HG03108 (cell line): ENCODE data around the gene DUOX2.

Experiments used
- ATAC-seq: cut with Tn5 transposase; IDR thresholded peaks from one replicate; pipeline ENCODE4 v1.9.1; 2021; ENCODE audit warnings: moderate library complexity; ENCODE audit not compliant: unreplicated experiment

Gene DUOX2

GRCh38 chr15:45114076-45114750 is at the start of gene DUOX2, which contains the start of gene DUOXA2:
Gene DUOX2, minus strand, starts transcription at chr15:45114172. Its CDS starts 761 bp downstream, at chr15:45113411.
Gene DUOXA2, plus strand, starts transcription at chr15:45114326. Its CDS starts 280 bp downstream, at chr15:45114606.
- no peak for ATAC-seq

- ATAC-seq = no peak
Measured at GRCh38 chr15:45163508-45163856, 49.5 kb upstream of the DUOX2 start.

DNA sequence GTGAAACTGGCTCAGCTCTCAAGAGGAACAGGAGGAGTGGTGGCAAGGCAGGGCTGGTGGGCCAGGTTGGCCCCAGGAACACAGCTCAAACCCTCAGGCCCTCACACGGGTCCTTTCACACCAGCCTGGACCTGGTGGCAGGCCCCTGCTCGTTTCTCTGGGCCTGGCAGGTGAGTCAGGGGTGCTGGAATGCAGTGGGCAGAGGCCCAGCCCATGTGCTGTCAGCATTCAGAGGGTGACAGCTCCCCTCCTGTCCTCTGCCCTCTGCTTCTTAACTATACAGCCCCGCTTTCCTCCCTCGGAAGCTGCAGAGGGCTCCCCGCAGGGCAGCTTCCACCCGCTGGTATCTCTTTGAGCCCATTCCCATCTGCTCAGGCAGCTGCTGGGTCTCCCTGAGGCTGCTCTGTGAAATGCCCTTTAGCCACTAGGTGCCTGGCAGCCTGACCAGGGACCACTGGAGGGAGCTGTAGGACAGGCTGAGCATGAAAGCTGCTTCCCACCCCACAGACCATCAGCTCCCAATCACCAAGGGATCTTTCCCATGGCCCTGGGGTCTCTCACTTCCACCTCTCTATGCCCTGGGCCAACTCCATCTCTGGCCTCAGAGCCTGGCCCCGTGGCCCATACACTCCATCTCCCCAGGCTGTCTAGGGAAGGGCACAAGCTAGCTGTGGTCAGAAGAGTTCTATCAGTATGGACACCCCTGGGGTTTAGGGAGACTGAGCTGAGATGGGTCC is 49.0 kb upstream of the DUOX2 start:
- peak; percentile 32 for ATAC-seq

DNA sequence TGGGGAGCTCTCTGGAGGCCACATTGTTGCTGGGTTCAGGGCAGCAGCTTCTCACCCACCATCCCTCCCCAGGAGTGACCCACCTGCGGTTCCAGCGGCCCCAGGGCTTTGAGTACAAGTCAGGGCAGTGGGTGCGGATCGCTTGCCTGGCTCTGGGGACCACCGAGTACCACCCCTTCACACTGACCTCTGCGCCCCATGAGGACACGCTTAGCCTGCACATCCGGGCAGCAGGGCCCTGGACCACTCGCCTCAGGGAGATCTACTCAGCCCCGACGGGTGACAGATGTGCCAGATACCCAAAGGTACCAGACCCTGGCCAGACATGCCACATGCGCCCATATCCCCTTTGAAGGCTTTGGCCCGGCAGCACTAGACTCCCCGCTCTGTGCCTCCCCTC is 47.7 kb upstream of the DUOX2 start:
- ATAC-seq = no peak

GRCh38 chr15:45157974-45158373 is 44.0 kb upstream of the DUOX2 start:
- no peak for ATAC-seq

DNA sequence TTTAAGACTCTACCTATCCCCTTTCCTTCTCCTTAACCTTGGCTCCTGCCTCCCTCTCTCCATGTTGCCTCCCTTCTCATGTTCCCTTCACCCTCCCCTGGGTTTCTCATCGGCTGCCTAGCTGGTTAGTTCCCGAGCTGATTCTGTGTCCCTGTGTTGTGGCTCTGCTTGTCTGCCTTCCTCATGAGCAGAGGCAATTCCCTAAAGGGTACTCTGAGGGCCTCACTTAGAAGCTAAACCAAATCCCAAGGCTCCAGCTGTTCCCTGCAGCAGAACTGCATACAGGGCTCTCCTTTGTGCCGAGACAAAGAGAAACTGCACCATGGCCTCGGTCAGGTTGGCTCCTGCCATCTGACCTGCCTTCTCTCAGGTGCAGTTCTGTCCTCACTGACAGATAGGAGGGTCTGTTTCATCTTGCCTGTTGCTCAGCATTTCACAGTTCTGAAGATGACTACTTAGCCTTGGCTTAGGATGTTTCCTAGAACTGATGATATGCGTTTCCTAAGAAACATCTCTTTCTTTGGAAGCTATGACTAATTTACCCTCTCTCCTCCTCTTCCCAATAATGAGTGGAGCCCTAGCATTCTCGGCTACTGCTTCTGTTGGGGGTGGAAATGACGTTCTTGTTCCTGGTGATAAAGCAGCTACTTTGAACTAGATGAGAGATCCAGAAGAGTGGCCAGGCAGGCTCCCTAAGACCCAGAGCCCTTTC is 42.9 kb upstream of the DUOX2 start:
- no peak for ATAC-seq

GRCh38 chr15:45155739-45156138 is 41.8 kb upstream of the DUOX2 start:
- ATAC-seq = no peak

GRCh38 chr15:45151998-45152828 is 38.2 kb upstream of the DUOX2 start:
- no peak for ATAC-seq

DNA sequence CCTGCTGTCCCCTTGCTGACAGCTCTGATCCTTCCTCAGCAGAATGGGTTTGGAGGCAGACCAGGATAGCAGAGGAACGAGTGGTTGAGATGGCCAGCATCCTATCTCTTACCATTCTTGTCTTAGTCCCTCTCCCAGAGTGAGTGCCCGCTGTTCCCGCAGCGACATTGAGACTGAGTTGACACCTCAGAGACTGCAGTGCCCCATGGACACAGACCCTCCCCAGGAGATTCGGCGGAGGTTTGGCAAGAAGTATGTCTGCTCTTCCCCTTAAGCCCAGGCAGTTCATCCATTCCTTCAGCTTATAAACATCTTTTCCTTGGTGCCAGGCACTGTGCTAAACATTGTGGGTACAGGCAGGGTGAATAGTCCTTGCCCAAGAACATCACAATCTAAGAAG is 37.0 kb upstream of the DUOX2 start:
- ATAC-seq = no peak

DNA sequence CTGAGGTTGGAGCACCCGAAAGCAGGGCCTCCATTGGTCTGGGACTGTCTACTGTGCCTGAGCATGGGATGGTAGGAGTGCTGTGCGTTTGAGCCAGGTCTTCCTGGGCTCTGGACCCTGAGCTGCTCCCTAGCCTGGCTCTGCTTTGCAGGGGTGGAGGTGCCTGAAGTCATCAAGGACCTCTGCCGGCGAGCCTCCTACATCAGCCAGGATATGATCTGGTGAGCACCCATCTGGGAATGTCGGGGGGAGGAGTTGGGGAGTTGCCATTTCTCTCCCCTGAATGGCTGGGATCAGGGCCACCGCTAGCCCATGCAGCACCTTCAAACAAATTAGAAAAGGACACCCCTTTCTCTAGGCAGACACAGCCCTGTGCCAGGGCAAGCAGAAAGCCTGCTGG is 36.5 kb upstream of the DUOX2 start:
- ATAC-seq = no peak

DNA sequence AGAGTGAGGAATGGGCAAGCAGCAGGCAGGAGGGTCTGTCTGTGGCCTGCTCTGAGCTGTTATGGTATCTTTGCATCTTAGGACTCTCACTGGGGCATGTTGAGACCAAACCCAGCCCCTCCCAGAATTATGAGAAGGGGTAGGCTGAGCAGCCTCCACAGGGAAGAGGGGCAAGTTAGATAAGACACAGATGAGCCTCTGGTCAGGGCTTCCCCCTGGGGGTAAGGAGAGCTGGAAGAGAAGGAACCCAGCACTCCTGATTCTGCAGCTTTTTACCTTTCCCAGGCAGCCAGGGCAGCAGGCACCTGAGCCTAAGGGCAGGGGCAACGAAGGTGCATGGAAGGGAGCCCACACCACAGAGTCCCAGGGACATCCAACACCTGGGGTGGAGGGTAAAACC is 35.1 kb upstream of the DUOX2 start:
- ATAC-seq = no peak

DNA sequence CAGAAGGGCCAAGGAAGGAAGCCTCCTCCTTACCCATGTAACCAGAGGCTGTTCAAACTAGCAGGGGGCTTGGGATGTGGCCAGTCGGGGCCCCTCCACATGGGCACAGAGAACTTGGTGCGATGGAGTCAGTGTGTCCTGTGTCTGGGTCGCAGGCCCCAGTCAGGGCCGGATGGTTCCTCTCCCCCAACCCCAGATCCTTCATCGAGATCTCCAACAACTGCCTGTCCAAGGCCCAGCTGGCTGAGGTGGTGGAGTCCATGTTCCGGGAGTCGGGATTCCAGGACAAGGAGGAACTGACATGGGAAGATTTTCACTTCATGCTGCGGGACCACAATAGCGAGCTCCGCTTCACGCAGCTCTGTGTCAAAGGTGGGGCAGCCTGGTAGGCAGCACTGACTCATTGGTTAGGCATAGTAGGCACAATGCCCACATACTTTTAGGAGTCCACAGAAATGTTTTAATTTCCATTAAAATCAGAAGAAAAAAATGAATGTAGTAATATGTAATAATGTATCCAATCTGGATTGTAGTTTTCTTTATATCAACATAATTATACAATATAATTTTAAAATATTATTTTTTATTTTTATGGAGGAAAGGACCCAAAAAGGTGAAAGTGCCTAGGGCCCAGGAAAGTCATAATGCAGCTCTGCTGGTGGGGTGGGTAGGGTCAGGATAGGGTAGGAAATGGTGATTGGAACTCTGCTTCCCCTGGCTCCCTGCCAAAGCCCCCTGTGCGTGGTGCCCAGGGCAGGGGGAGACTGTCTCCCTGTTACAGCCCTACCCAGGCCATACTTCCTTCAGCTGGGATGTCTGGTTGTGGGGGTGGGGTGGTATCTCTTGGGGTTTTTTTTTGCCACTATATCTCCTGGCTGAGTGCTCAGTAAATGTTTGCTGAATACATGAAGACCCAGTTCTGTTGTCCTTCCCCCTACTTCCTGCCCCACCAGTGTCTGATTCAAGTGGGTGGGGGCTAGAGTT is 34.4 kb upstream of the DUOX2 start:
- no peak for ATAC-seq

DNA sequence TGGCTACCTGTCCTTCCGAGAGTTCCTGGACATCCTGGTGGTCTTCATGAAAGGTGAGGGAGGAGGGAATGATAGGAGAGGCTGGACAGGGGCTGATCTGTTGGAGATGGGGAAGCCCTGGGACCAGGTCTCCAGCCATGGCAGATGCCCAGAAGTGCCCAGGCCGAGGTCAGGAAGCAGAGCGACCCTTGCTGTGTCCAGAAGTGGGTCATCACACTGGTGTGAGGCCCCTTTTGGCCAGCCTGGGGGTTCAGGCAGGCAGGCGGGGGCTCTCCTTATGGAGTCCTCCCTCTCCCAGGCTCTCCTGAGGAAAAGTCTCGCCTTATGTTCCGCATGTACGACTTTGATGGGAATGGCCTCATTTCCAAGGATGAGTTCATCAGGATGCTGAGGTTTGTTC is 33.6 kb upstream of the DUOX2 start:
- ATAC-seq = no peak

DNA sequence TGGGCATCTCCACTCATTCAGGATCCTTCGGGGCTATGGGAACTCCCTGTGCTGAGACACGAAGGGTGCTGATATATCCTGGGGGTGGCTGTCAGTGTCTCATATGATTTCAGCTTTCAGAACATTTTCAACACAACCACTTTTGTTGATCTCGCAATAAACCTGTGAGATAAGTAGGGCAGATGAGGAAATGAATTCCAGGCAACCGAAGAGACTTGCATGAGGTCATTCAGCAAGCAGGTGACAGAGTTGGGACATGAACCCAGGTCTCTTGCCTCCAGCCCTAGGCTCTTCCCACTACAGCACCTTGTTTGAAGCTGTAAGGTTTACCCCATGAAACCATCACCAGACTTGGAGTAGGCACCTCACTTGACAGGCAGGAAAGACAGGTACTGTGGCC is 32.4 kb upstream of the DUOX2 start:
- no peak for ATAC-seq

GRCh38 chr15:45144775-45145174 is 30.8 kb upstream of the DUOX2 start:
- no peak for ATAC-seq

- ATAC-seq = no peak
Measured at GRCh38 chr15:45143946-45144345, 30.0 kb upstream of the DUOX2 start.

DNA sequence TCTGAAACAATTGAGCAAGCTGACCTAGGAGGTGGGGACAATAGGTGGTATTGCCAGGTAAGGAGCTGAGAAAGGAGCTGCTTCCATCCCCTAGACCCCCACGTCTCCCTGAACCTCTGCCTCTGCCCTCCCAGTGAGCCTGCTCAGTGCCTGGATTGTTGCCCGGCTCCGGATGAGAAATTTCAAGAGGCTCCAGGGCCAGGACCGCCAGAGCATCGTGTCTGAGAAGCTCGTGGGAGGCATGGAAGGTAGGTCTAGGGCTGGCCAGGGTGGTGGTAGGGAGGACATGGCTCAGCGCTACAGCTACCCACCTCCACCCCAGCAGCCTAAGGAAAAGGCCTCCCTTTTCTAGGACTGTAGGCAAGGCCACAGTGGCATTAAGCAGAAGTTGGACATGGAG is 29.1 kb upstream of the DUOX2 start:
- ATAC-seq = no peak

DNA sequence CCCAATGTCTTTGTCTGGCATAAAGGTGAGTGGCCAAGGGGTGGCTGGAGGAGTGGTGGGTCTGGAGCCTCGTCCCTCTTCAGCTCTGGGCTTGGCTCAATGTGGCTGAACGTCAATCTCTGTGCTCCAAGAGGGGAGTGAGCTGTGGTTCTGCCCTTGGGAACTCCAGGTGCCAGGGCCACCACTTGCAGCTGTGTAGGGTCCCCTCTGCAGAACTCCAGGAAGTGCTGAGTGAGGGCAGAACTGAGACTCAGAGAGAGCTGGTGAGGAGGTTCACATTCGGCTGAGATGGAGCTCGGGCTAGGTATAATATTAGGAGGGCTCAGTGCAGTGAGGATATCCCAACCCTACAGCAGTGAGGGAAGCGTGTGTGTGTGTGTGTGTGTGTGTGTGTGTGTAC is 27.4 kb upstream of the DUOX2 start:
- no peak for ATAC-seq

GRCh38 chr15:45140557-45141250 is 26.7 kb upstream of the DUOX2 start:
- no peak for ATAC-seq
